Smooth muscle cell (in vitro differentiated cells): ENCODE data around the gene CEP164. TPM values are rescaled to one million over a fixed set of nuclear protein-coding genes. Genes with fewer than 3 reads are reported as not detected.

ENCODE experiments used
- DNase-seq: peaks from one replicate; lab custom pipeline; 2025; ENCODE audit not compliant: unreplicated experiment; lab: John Stamatoyannopoulos, UW
- H2AFZ ChIP-seq: fragments of 200-600 bp; sonication (generic); 2 replicates; pipeline ENCODE4 v1.6.0; 2016; ENCODE audit warnings: antibody characterized with exemption, low read depth, mild to moderate bottlenecking
- H3F3A ChIP-seq: fragments of 200-600 bp; sonication (generic); 2 replicates; pipeline ENCODE4 v1.6.0; 2017; ENCODE audit warnings: antibody characterized with exemption, low read depth
- H3K27ac ChIP-seq: fragments of 200-600 bp; sonication (generic); 2 replicates; pipeline ENCODE4 v1.5.1; 2016; ENCODE audit warnings: low read depth, mild to moderate bottlenecking
- H3K27me3 ChIP-seq: fragments of 200-600 bp; sonication (generic); 2 replicates; pipeline ENCODE4 v1.6.1; 2016; ENCODE audit warnings: low read depth, mild to moderate bottlenecking
- H3K36me3 ChIP-seq: fragments of 200-600 bp; sonication (generic); 2 replicates; pipeline ENCODE4 v1.5.1; 2016; ENCODE audit warnings: low read depth
- H3K4me1 ChIP-seq: fragments of 200-600 bp; sonication (generic); 2 replicates; pipeline ENCODE4 v1.5.1; 2016; ENCODE audit warnings: low read depth
- H3K4me2 ChIP-seq: fragments of 200-600 bp; sonication (generic); 2 replicates; pipeline ENCODE4 v1.6.0; 2016; ENCODE audit warnings: mild to moderate bottlenecking
- H3K4me3 ChIP-seq: fragments of 200-600 bp; sonication (generic); 2 replicates; pipeline ENCODE4 v1.5.1; 2016; ENCODE audit warnings: mild to moderate bottlenecking
- H3K79me2 ChIP-seq: fragments of 200-600 bp; sonication (generic); 2 replicates; pipeline ENCODE4 v1.6.0; 2016; ENCODE audit warnings: low read depth, mild to moderate bottlenecking
- H3K9ac ChIP-seq: fragments of 200-600 bp; sonication (generic); 2 replicates; pipeline ENCODE4 v1.6.0; 2016; ENCODE audit warnings: low read depth
- H3K9me3 ChIP-seq: fragments of 200-600 bp; sonication (generic); replicated peaks from 2 replicates; pipeline ENCODE4 v1.5.1; 2016; ENCODE audit warnings: low read depth
- H4K20me1 ChIP-seq: fragments of 200-600 bp; sonication (generic); 2 replicates; pipeline ENCODE4 v1.6.0; 2016; ENCODE audit warnings: low read depth
- WGBS: methylation state at CpG from one replicate; pipeline ENCODE4 v1.1.7; 2016; ENCODE audit warnings: low lambda C conversion rate; 5-methylcytosine and 5-hydroxymethylcytosine counted together
- polyA plus RNA-seq: library from polyadenylated mRNA; unstranded; fragments of >200 nt; fragmentation: Nextera tagmentation; extraction: Ambion mirVana; gene quantifications from 2 replicates; pipeline ENCODE4 v1.2.1, GENCODE V29; 2016
- total RNA-seq: library from RNA; depleted of rRNA; stranded (reverse); fragments of >200 nt; gene quantifications from 2 replicates; pipeline ENCODE4 v1.2.3, GENCODE V29; 2014
- TF ChIP-seq, protein P1 (sequence below): fragments of 200-600 bp; sonication (generic); IDR thresholded peaks from 2 replicates; pipeline ENCODE4 v1.5.1; 2017; ENCODE audit warnings: borderline replicate concordance, mild to moderate bottlenecking, antibody characterized with exemption; ENCODE audit not compliant: insufficient read depth, poor library complexity, severe bottlenecking

CEP164 gene
- total and polyA plus RNA-seq, 2 experiments from 2014 or later = 11.2 to 30.7 TPM

- H2AFZ ChIP-seq = no peak overlapping the region
- no peaks in the 10 kb centered on the region for H3K9me3 ChIP-seq
- no peak for DNase-seq
- H4K20me1 ChIP-seq = peaks cover 14% of the 10 kb centered on the region
- H3K27me3 ChIP-seq = no peaks in the 10 kb centered on the region
- no peaks in the 10 kb centered on the region for H3F3A ChIP-seq
- H3K36me3 ChIP-seq = peaks cover 8% of the 10 kb centered on the region
- no peaks in the 10 kb centered on the region for H3K79me2 ChIP-seq
- H3K4me2 ChIP-seq = no peak overlapping the region
- H3K9ac ChIP-seq = no peak overlapping the region
- WGBS = 87% methylated on average over 9 of the region's 9 CpGs
- no peak overlapping the region for H3K27ac ChIP-seq
- no peak overlapping the region for H3K4me3 ChIP-seq
- no peaks in the 10 kb centered on the region for H3K4me1 ChIP-seq
- TF ChIP-seq, protein P1, sequence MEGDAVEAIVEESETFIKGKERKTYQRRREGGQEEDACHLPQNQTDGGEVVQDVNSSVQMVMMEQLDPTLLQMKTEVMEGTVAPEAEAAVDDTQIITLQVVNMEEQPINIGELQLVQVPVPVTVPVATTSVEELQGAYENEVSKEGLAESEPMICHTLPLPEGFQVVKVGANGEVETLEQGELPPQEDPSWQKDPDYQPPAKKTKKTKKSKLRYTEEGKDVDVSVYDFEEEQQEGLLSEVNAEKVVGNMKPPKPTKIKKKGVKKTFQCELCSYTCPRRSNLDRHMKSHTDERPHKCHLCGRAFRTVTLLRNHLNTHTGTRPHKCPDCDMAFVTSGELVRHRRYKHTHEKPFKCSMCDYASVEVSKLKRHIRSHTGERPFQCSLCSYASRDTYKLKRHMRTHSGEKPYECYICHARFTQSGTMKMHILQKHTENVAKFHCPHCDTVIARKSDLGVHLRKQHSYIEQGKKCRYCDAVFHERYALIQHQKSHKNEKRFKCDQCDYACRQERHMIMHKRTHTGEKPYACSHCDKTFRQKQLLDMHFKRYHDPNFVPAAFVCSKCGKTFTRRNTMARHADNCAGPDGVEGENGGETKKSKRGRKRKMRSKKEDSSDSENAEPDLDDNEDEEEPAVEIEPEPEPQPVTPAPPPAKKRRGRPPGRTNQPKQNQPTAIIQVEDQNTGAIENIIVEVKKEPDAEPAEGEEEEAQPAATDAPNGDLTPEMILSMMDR = no peak
These were observed 28.7 kb downstream of the CEP164 start for GRCh38 chr11:117356126-117356890.

DNA sequence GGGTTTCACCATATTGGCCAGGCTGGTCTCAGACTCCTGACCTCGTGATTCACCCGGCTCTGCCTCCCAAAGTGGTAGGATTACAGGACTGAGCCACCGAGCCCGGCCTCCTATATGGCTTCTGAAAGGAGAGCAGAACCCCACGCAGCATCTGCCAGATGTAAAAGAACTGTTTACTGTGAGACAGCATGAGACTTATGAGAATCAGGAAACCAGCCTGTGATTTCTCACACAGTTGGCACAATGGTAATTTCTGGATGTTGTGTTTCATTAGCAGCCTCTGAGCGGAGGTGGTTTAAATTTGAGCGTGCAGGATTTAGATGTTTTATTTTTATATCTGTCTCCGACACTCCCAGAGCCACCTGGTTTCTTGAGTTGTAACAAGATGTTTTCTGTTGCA is 33.8 kb downstream of the CEP164 start:
- Histone ChIP-seq H3K9me3 (no peaks in the 10 kb centered on the region), H2AFZ (no peak overlapping the region), H3K27ac (no peak overlapping the region), H3K4me3 (no peak overlapping the region), H3K36me3 (peaks cover 10% of the 10 kb centered on the region), H4K20me1 (peaks cover 3% of the 10 kb centered on the region), H3K4me1 (no peaks in the 10 kb centered on the region), H3K27me3 (no peaks in the 10 kb centered on the region), H3F3A (no peaks in the 10 kb centered on the region), H3K9ac (no peak overlapping the region), H3K4me2 (no peak overlapping the region), H3K79me2 (no peaks in the 10 kb centered on the region)
- TF ChIP-seq, protein P1 = no peak
- no peak for DNase-seq
- WGBS = 91% methylated on average over 8 of the region's 8 CpGs

DNA sequence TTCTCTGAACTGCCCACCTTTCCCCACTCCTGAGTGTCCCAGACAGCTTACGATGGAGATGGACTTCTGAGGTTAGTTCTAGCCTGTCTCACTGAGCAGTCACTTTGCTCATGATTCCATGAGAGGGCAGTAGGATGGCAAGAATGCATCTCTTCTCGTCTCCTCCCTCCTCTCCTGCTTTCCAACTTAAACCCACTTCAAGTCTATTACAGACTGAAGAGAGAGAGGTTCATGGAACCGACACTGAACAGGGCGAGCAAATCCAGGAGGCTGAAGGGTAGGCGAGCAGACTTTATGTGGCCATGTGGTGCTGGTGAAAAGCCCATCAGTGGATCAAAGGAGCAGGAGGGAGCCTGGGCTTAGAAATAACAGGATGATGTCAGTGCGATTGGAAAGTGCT is 38.6 kb downstream of the CEP164 start:
- H2AFZ ChIP-seq = no peak overlapping the region
- H3K9me3 ChIP-seq = no peaks in the 10 kb centered on the region
- no peaks in the 10 kb centered on the region for H3F3A ChIP-seq
- WGBS = 86% methylated on average over 6 of the region's 6 CpGs
- TF ChIP-seq, protein P1 = no peak
- no peaks in the 10 kb centered on the region for H3K27me3 ChIP-seq
- DNase-seq = no peak
- H3K36me3 ChIP-seq = peaks cover 10% of the 10 kb centered on the region
- H3K27ac ChIP-seq = no peak overlapping the region
- H3K4me1 ChIP-seq = no peaks in the 10 kb centered on the region
- no peak overlapping the region for H3K4me3 ChIP-seq
- H3K79me2 ChIP-seq = no peaks in the 10 kb centered on the region
- no peak overlapping the region for H3K4me2 ChIP-seq
- no peak overlapping the region for H3K9ac ChIP-seq
- H4K20me1 ChIP-seq = no peaks in the 10 kb centered on the region

DNA sequence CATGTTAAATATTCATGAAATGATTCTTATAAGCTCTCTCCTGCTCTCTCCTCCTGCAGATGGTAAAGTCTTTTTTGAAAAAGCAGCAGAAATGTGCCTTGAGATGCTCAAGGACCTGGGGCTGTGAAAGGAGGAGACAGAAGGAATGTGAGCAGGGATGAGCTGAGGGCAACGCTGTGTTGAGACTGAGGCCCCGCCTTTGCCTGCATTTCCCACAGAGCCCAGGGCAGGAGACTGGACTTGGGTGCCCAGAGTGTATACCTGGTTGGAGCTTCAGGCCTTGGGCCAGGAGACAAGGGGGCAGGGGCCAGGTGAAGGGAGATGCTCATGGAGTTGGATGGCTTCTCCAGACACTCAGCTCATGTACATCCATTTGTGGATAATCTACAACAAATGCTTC is 39.2 kb downstream of the CEP164 start:
- Histone ChIP-seq H3K4me1 (no peaks in the 10 kb centered on the region), H3K9ac (no peak overlapping the region), H3K27ac (no peak overlapping the region), H3K27me3 (no peaks in the 10 kb centered on the region), H3K9me3 (no peaks in the 10 kb centered on the region), H3F3A (no peaks in the 10 kb centered on the region), H3K79me2 (no peaks in the 10 kb centered on the region), H3K4me3 (no peak overlapping the region), H4K20me1 (no peaks in the 10 kb centered on the region), H2AFZ (no peak overlapping the region), H3K4me2 (no peak overlapping the region), H3K36me3 (peaks cover 10% of the 10 kb centered on the region)
- TF ChIP-seq, protein P1 = no peak
- WGBS = 87% methylated on average over 2 of the region's 2 CpGs
- DNase-seq = no peak
